ENCODE measurements around the gene TMEM81. TPM values are rescaled to one million over a fixed set of nuclear protein-coding genes. Genes with fewer than 3 reads are reported as not detected.

Gene TMEM81
- polyA plus RNA-seq, 1 donor (not counting 4 experiments of a cell fraction or from before 2014, with no cell fraction given), result 1.4 TPM

- dilution Hi-C loops (cut with MboI; ENCODE audit: extremely low pct_ligation_motif_present, low sequenced_read_pairs), result no loop called here
- no peaks in the 10 kb centered on the region for H3K4me1 ChIP-seq (ENCODE audit: control insufficient read depth, extremely low read depth, insufficient read depth, low read length)
- no peak overlapping the region for H3K9ac ChIP-seq (ENCODE audit: control insufficient read depth, extremely low read depth, insufficient read depth, low read length)
- H3K27me3 ChIP-seq (ENCODE audit: control insufficient read depth, extremely low read depth, insufficient read depth, low read length), result peaks cover 74% of the 10 kb centered on the region
- H3K4me3 ChIP-seq (ENCODE audit: control insufficient read depth in 2 of 3, extremely low read depth in 1 of 3, insufficient read depth in 2 of 3, low read depth in 1 of 3, low read length in 3 of 3), result no peak overlapping the region
- no peak overlapping the region for H3K27ac ChIP-seq (ENCODE audit: control insufficient read depth, insufficient read depth, low read length)
- H2AFZ ChIP-seq (ENCODE audit: control insufficient read depth, low read length), result no peak overlapping the region
- H3K9me1 ChIP-seq (ENCODE audit: control insufficient read depth, extremely low read depth, insufficient read depth, low read length), result no peaks in the 10 kb centered on the region
- H3K36me3 ChIP-seq (ENCODE audit: control insufficient read depth in 2 of 2, extremely low read depth in 1 of 2, insufficient read depth in 2 of 2, low read length in 2 of 2), result no peaks in the 10 kb centered on the region
- H4K20me1 ChIP-seq (ENCODE audit: control insufficient read depth, extremely low read depth, insufficient read depth, low read length), result no peaks in the 10 kb centered on the region
- H3K9me3 ChIP-seq (ENCODE audit: control insufficient read depth, low read depth, low read length), result no peaks in the 10 kb centered on the region
- H3K4me2 ChIP-seq (ENCODE audit: control insufficient read depth, extremely low read depth, insufficient read depth, low read depth, low read length), result no peak overlapping the region
- no peaks in the 10 kb centered on the region for H3K79me2 ChIP-seq (ENCODE audit: control insufficient read depth, insufficient read depth, low read length)
- TF ChIP-seq CTCF (optimal IDR thresholded peaks at IDR 0.05 in 1 of 3, IDR thresholded peaks at IDR 0.05 in 1 of 3, conservative IDR thresholded peaks at IDR 0.05 in 1 of 3; ENCODE audit: extremely low read depth in 1 of 3, insufficient read depth in 2 of 3, low read length in 3 of 3) (no peak), EZH2 (IDR thresholded peaks at IDR 0.05; ENCODE audit: low read length) (no peak)
- FAIRE-seq (no peak), DNase-seq (ENCODE audit: low read depth, low spot score) (no peak)
These were observed 42.0 kb downstream of the TMEM81 start for GRCh38 chr1:205041998-205042910.

GRCh38 chr1:205041001-205041715 is 43.1 kb downstream of the TMEM81 start:
- FAIRE-seq, result no peak
- no peaks in the 10 kb centered on the region for H3K9me1 ChIP-seq (ENCODE audit: control insufficient read depth, extremely low read depth, insufficient read depth, low read length)
- H2AFZ ChIP-seq (ENCODE audit: control insufficient read depth, low read length), result no peak overlapping the region
- peaks cover 64% of the 10 kb centered on the region for H3K27me3 ChIP-seq (ENCODE audit: control insufficient read depth, extremely low read depth, insufficient read depth, low read length)
- H3K36me3 ChIP-seq (ENCODE audit: control insufficient read depth in 2 of 2, extremely low read depth in 1 of 2, insufficient read depth in 2 of 2, low read length in 2 of 2), result no peaks in the 10 kb centered on the region
- H3K4me2 ChIP-seq (ENCODE audit: control insufficient read depth, extremely low read depth, insufficient read depth, low read depth, low read length), result no peak overlapping the region
- no peak overlapping the region for H3K4me3 ChIP-seq (ENCODE audit: control insufficient read depth in 2 of 3, extremely low read depth in 1 of 3, insufficient read depth in 2 of 3, low read depth in 1 of 3, low read length in 3 of 3)
- TF ChIP-seq EZH2 (IDR thresholded peaks at IDR 0.05; ENCODE audit: low read length) (no peak), CTCF (optimal IDR thresholded peaks at IDR 0.05 in 1 of 3, IDR thresholded peaks at IDR 0.05 in 1 of 3, conservative IDR thresholded peaks at IDR 0.05 in 1 of 3; ENCODE audit: extremely low read depth in 1 of 3, insufficient read depth in 2 of 3, low read length in 3 of 3) (no peak)
- no peak overlapping the region for H3K9ac ChIP-seq (ENCODE audit: control insufficient read depth, extremely low read depth, insufficient read depth, low read length)
- no peaks in the 10 kb centered on the region for H4K20me1 ChIP-seq (ENCODE audit: control insufficient read depth, extremely low read depth, insufficient read depth, low read length)
- dilution Hi-C loops (cut with MboI; ENCODE audit: extremely low pct_ligation_motif_present, low sequenced_read_pairs), result no loop called here
- no peaks in the 10 kb centered on the region for H3K4me1 ChIP-seq (ENCODE audit: control insufficient read depth, extremely low read depth, insufficient read depth, low read length)
- no peak for DNase-seq (ENCODE audit: low read depth, low spot score)
- H3K79me2 ChIP-seq (ENCODE audit: control insufficient read depth, insufficient read depth, low read length), result no peaks in the 10 kb centered on the region
- no peaks in the 10 kb centered on the region for H3K9me3 ChIP-seq (ENCODE audit: control insufficient read depth, low read depth, low read length)
- H3K27ac ChIP-seq (ENCODE audit: control insufficient read depth, insufficient read depth, low read length), result no peak overlapping the region

Data from keratinocyte (primary cell).